Spleen (tissue), 13 donors: ENCODE data around the gene LIPI. TPM values are rescaled to one million over a fixed set of nuclear protein-coding genes. Genes with fewer than 3 reads are reported as not detected.
A peak's percentile ranks its signal among the peaks of the same experiment; 100 is the strongest.

Source experiments
- DNase-seq: peaks from one replicate; pipeline ENCODE4 v3.0.0-alpha.2; 2020
- H3K27ac ChIP-seq, 8 donors: fragments of 200-600 bp; sonication (generic) in 7 of 8; 1 replicate in 4 of 8; 2 replicates in 4 of 8; pipeline versions ENCODE4 v1.5.0 to v1.8.0; 2016 to 2021; ENCODE audit warnings: inconsistent platforms in 4 of 8, mild to moderate bottlenecking in 4 of 8, moderate library complexity in 1 of 8
- H3K27me3 ChIP-seq, 7 donors: fragments of 200-600 bp; sonication (generic) in 6 of 7; replicated peaks in 1 of 7; 1 replicate in 4 of 7; 2 replicates in 3 of 7; pipeline versions ENCODE4 v1.5.0 to v1.8.0; 2016 to 2021; ENCODE audit warnings: inconsistent platforms in 3 of 7, mild to moderate bottlenecking in 1 of 7
- H3K36me3 ChIP-seq, 6 donors: fragments of 200-600 bp; sonication (generic) in 5 of 6; 1 replicate in 4 of 6; 2 replicates in 2 of 6; pipeline versions ENCODE4 v1.5.0 to v1.8.0; 2016 to 2021; ENCODE audit warnings: inconsistent platforms in 2 of 6
- H3K4me1 ChIP-seq, 6 donors: fragments of 200-600 bp; sonication (generic) in 5 of 6; 1 replicate in 3 of 6; 2 replicates in 3 of 6; pipeline versions ENCODE4 v1.5.0 to v1.8.0; 2016 to 2021; ENCODE audit warnings: inconsistent platforms in 3 of 6
- H3K4me3 ChIP-seq, 8 donors: fragments of 200-600 bp; sonication (generic) in 7 of 8; 1 replicate in 4 of 8; 2 replicates in 4 of 8; pipeline versions ENCODE4 v1.5.0 to v1.8.0; 2016 to 2021; ENCODE audit warnings: inconsistent platforms in 4 of 8, mild to moderate bottlenecking in 4 of 8, moderate library complexity in 2 of 8
- H3K9me3 ChIP-seq, 8 donors: fragments of 200-600 bp; sonication (generic) in 7 of 8; 1 replicate in 4 of 8; 2 replicates in 4 of 8; pipeline versions ENCODE4 v1.5.0 to v1.8.0; 2016 to 2021; ENCODE audit warnings: inconsistent platforms in 4 of 8
- CTCF ChIP-seq, 11 experiments: fragments of 200-600 bp in 7 of 11; fragments of 450-650 bp in 4 of 11; sonication (generic) in 4 of 11; IDR thresholded peaks in 8 of 11; conservative IDR thresholded peaks in 3 of 11; 1 replicate in 7 of 11; 2 replicates in 4 of 11; pipeline versions ENCODE4 v1.4.0 to v1.8.0; 2016 to 2021; ENCODE audit warnings: antibody characterized with exemption in 11 of 11, inconsistent platforms in 4 of 11, mild to moderate bottlenecking in 1 of 11
- POLR2A ChIP-seq, 3 donors: fragments of 450-650 bp; IDR thresholded peaks; one replicate each; pipeline ENCODE4 v1.5.1; 2017; ENCODE audit warnings: antibody characterized with exemption in 3 of 3, mild to moderate bottlenecking in 1 of 3
- POLR2AphosphoS5 ChIP-seq, 3 donors: sonication (generic); formaldehyde crosslinking; IDR thresholded peaks; one replicate each; pipeline ENCODE4 v1.5.1; 2017; ENCODE audit warnings: antibody characterized with exemption in 3 of 3
- whole genome bisulfite sequencing, 5 donors: extraction: QIAGEN DNeasy Blood & Tissue Kit in 3 of 5; methylation state at CpG; one replicate each; pipeline versions ENCODE4 v1.1.5 to v1.1.7; 2013 to 2018; 5-methylcytosine and 5-hydroxymethylcytosine counted together
- intact Hi-C: fragments of 100-400 bp; cut with DNase I; formaldehyde crosslinking; loops from one replicate; pipeline ENCODE4 v1.15.0; 2023; ENCODE audit warnings: low total_unique reads
- long read RNA-seq, 2 donors: transcript quantifications; one replicate each; lab custom pipeline, GENCODE V29; 2026
- polyA plus RNA-seq, 3 donors: library from polyadenylated mRNA; stranded (reverse); fragments of 200-250 nt; gene quantifications; one replicate each; pipeline ENCODE4 v1.2.1, GENCODE V29; 2013
- total RNA-seq, 7 donors: library from RNA; depleted of rRNA in 3 of 7; stranded (reverse); fragments of >200 nt in 3 of 7; fragmentation: NEBNext Ultra II Directional in 4 of 7; extraction: Animal tissue kit (Norgen Biotek cat#: 25700) in 4 of 7; gene quantifications; one replicate each; pipeline versions ENCODE4 v1.1.0 to v1.2.1, GENCODE V29; 2016 to 2021
- donor health status: healthy with polysubstance abuse.
- donor health status: DM: no; HTN: no; CAD: no; lungs with moderate emphysema.
- donor health status: DM: no; HTN: no; CAD: no.
- donor health status: Bipolar disorder and iron deficiency.
- donor health status: healthy.
- donor health status: DM: no; HTN: no; CAD: no.
- donor health status: DM: yes; HTN: yes; CAD: no.

LIPI gene
- total RNA-seq (not detected), polyA plus RNA-seq (not detected)
- long read RNA-seq, donor 1: 0 reads
- long read RNA-seq, donor 2: 0 reads

DNA sequence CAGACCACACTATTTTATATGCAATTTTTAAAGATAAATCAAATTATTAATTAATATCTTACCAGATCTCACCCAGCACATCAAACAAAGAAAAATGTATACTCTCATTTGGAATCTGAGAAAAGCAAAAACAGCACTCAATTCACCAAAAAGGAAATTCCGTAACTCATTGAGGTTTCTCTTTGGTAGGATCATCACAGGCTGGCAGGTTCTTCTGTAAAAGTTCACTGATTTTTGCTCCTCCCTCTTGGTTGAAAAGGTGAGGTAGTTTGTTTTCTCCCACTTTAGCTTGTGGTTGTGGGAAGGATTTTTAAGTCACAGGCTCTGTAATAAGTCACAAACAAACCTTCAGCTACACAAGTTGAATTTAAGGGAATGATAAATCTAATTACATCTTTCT lies at the start of gene LIPI:
Gene LIPI, minus strand, starts transcription at position 218 of the 400 bp plus-strand sequence. Its CDS starts 110 bp downstream, at position 108.
- Histone ChIP-seq H3K4me3 (no peak within 1 kb of the TSS), H3K9me3 (no peaks in the 10 kb centered on the region), H3K4me1 (peaks cover 0 to 4% (median 2%) of the 10 kb centered on the region in 6 donors), H3K36me3 (no peaks in the 10 kb centered on the region), H3K27ac (no peak within 1 kb of the TSS), H3K27me3 (peaks cover 0 to 23% (median 0%) of the 10 kb centered on the region in 7 donors)
- 54 to 95% (median 92%) methylated on average over 1 of the region's 1 CpG for WGBS, 5 donors
- no peak for DNase-seq
- no peak for TF ChIP-seq CTCF (IDR thresholded peaks at IDR 0.05 in 8 of 11, conservative IDR thresholded peaks at IDR 0.05 in 3 of 11)
- intact Hi-C loops: no loop called here

DNA sequence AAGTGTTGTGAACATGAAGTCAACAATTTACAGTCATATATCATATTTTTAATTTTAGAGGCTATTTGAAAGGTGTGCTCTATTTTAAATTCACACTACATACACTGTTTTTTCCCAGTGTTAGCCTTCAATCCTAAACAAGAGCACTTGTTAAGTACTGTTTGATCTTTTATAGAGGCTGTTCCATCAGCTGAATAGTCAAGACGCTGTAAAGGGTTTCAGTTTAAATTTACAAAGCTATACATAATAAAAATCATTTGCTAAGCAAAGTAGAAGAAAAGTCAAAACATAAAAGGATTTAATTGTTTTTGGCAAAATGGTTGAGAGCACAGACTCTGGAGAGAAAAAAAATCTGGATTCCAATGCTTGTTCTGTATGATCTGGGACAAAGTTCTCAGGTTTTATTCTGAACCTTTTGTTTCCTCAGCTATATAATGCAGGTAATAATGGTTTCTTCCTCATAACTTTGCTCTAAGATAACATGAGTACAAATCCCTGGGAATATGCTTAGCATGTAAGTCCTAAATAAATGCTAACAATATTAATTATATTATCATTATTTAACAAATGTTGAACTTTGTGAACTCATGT lies 49.5 kb upstream of the LIPI start:
- no peaks in the 10 kb centered on the region for H3K9me3 ChIP-seq
- H3K4me1 ChIP-seq: no peaks in the 10 kb centered on the region
- intact Hi-C loops: no loop called here
- no peak overlapping the region for H3K27ac ChIP-seq
- H3K36me3 ChIP-seq: no peaks in the 10 kb centered on the region
- H3K4me3 ChIP-seq: no peak overlapping the region
- no peaks in the 10 kb centered on the region for H3K27me3 ChIP-seq
- WGBS, 5 donors: 44 to 61% (median 52%) methylated on average over 1 of the region's 1 CpG
- no peak for DNase-seq
- TF ChIP-seq POLR2A (IDR thresholded peaks at IDR 0.05): no peak
- no peak for TF ChIP-seq POLR2AphosphoS5 (IDR thresholded peaks at IDR 0.05)
- TF ChIP-seq CTCF (IDR thresholded peaks at IDR 0.05 in 8 of 11, conservative IDR thresholded peaks at IDR 0.05 in 3 of 11): no peak

- no peaks in the 10 kb centered on the region for H3K27me3 ChIP-seq
- DNase-seq: no peak
- WGBS, 5 donors: 45 to 52% (median 48%) methylated on average over 3 of the region's 3 CpGs
- H3K9me3 ChIP-seq: no peaks in the 10 kb centered on the region
- TF ChIP-seq CTCF (IDR thresholded peaks at IDR 0.05 in 8 of 11, conservative IDR thresholded peaks at IDR 0.05 in 3 of 11): peak in 9 of 11 experiments; percentile 38 to 58 (median 47)
- no peak for TF ChIP-seq POLR2A (IDR thresholded peaks at IDR 0.05)
- no peaks in the 10 kb centered on the region for H3K36me3 ChIP-seq
- no peak overlapping the region for H3K4me3 ChIP-seq
- intact Hi-C loops: loop anchor here (10.0 kb wide), 1 partner anchor 1335 kb away; no protein-coding TSS in a partner anchor
- H3K27ac ChIP-seq: no peak overlapping the region
- H3K4me1 ChIP-seq: no peaks in the 10 kb centered on the region
Observed at GRCh38 chr21:14259747-14260146, 49.0 kb upstream of the LIPI start.

- H3K4me1 ChIP-seq: peaks cover 0 to 4% (median 0%) of the 10 kb centered on the region in 6 donors
- H3K9me3 ChIP-seq: peaks cover 0 to 4% (median 0%) of the 10 kb centered on the region in 8 donors
- intact Hi-C loops: loop anchor here (10.0 kb wide), 1 partner anchor 1343 kb away; no protein-coding TSS in a partner anchor
- TF ChIP-seq CTCF (IDR thresholded peaks at IDR 0.05 in 8 of 11, conservative IDR thresholded peaks at IDR 0.05 in 3 of 11): no peak
- no peak for TF ChIP-seq POLR2AphosphoS5 (IDR thresholded peaks at IDR 0.05)
- TF ChIP-seq POLR2A (IDR thresholded peaks at IDR 0.05): no peak
- H3K4me3 ChIP-seq: no peak overlapping the region
- no peaks in the 10 kb centered on the region for H3K36me3 ChIP-seq
- peaks cover 0 to 3% (median 0%) of the 10 kb centered on the region in 7 donors for H3K27me3 ChIP-seq
- DNase-seq: no peak
- H3K27ac ChIP-seq: no peak overlapping the region
- 24 to 67% (median 46%) methylated on average over 1 of the region's 1 CpG for WGBS, 5 donors
Observed at GRCh38 chr21:14251336-14251735, 40.6 kb upstream of the LIPI start.
